ENCODE data around the gene MGP.

The MGP gene

DNA sequence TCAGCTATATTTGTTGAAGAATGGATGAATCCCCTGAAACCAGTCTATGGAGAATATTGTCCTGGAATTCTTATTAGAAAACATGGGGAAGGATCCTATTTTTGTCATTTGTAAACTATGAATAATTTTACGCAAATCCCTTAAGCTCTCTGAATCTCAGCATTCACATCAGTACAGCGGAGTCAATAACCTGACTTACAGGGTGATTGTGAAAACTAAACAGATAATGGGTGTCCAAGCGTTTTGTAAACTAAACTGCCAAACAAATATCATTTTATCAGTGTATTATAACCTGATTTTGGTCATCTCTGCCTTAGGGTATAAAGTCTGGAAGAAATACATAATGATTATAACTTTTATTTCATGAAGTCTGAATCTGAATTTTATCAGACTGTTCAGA, 52.3 kb downstream of the MGP start:
- Mint-ChIP-seq H3K9me3 (no peaks in the 10 kb centered on the region), H3K27me3 (peaks cover 17% of the 10 kb centered on the region), H3K4me1 (no peaks in the 10 kb centered on the region), H3K4me3 (no peak overlapping the region), H3K27ac (no peak overlapping the region)
- ATAC-seq, result no peak
- DNase-seq, result no peak
